HG03103 (cell line): ENCODE results near the gene TEKT5.
"Not testable (repeated sequence)": the region's sequence is repeated elsewhere in the genome, so short reads cannot be mapped to it uniquely, and the experiment has no call there.

ENCODE experiments used
- ATAC-seq: cut with Tn5 transposase; IDR thresholded peaks from one replicate; pipeline ENCODE4 v1.9.1; 2021; ENCODE audit warnings: low read depth; ENCODE audit not compliant: unreplicated experiment

Gene TEKT5

GRCh38 chr16:10688291-10688690 is 6.4 kb downstream of the TEKT5 start:
- ATAC-seq = no peak

GRCh38 chr16:10685709-10686108 is 9.0 kb downstream of the TEKT5 start:
- no peak for ATAC-seq

- no peak for ATAC-seq
These were observed 10.1 kb downstream of the TEKT5 start for GRCh38 chr16:10684511-10685151.

GRCh38 chr16:10683170-10683569 is 11.6 kb downstream of the TEKT5 start:
- no peak for ATAC-seq

GRCh38 chr16:10682604-10683003 is 12.1 kb downstream of the TEKT5 start:
- no peak for ATAC-seq

GRCh38 chr16:10681310-10682308 is 13.1 kb downstream of the TEKT5 start:
- no peak for ATAC-seq

GRCh38 chr16:10679921-10680320 is 14.8 kb downstream of the TEKT5 start:
- no peak for ATAC-seq

- ATAC-seq = not testable (repeated sequence)
These were observed 15.3 kb downstream of the TEKT5 start for GRCh38 chr16:10679441-10679840.

GRCh38 chr16:10678655-10679054 is 16.1 kb downstream of the TEKT5 start:
- no peak for ATAC-seq

GRCh38 chr16:10676284-10676683 is 18.4 kb downstream of the TEKT5 start:
- no peak for ATAC-seq

GRCh38 chr16:10675861-10676260 is 18.9 kb downstream of the TEKT5 start:
- no peak for ATAC-seq

GRCh38 chr16:10675216-10675615 is 19.5 kb downstream of the TEKT5 start:
- no peak for ATAC-seq

GRCh38 chr16:10671729-10672128 is 23.0 kb downstream of the TEKT5 start:
- no peak for ATAC-seq

- no peak for ATAC-seq
These were observed 24.9 kb downstream of the TEKT5 start for GRCh38 chr16:10669791-10670190.

GRCh38 chr16:10668322-10669045 is 26.2 kb downstream of the TEKT5 start:
- no peak for ATAC-seq

- no peak for ATAC-seq
These were observed 27.5 kb downstream of the TEKT5 start for GRCh38 chr16:10667239-10667638.

GRCh38 chr16:10666291-10666690 is 28.4 kb downstream of the TEKT5 start:
- ATAC-seq = no peak

GRCh38 chr16:10665166-10665565 is 29.6 kb downstream of the TEKT5 start:
- ATAC-seq = no peak

- no peak for ATAC-seq
These were observed 30.0 kb downstream of the TEKT5 start for GRCh38 chr16:10664720-10665126.

- ATAC-seq = no peak
These were observed 31.0 kb downstream of the TEKT5 start for GRCh38 chr16:10663744-10664143.

GRCh38 chr16:10663146-10663545 is 31.6 kb downstream of the TEKT5 start:
- no peak for ATAC-seq
